Measurements from ENCODE around the gene ZNF582. TPM values are rescaled to one million over a fixed set of nuclear protein-coding genes. Genes with fewer than 3 reads are reported as not detected.
A peak's percentile ranks its signal among the peaks of the same experiment; 100 is the strongest.

Gene ZNF582
- total and polyA plus RNA-seq, 2 experiments from 2014 or later, result 3.9 to 4.1 TPM

DNA sequence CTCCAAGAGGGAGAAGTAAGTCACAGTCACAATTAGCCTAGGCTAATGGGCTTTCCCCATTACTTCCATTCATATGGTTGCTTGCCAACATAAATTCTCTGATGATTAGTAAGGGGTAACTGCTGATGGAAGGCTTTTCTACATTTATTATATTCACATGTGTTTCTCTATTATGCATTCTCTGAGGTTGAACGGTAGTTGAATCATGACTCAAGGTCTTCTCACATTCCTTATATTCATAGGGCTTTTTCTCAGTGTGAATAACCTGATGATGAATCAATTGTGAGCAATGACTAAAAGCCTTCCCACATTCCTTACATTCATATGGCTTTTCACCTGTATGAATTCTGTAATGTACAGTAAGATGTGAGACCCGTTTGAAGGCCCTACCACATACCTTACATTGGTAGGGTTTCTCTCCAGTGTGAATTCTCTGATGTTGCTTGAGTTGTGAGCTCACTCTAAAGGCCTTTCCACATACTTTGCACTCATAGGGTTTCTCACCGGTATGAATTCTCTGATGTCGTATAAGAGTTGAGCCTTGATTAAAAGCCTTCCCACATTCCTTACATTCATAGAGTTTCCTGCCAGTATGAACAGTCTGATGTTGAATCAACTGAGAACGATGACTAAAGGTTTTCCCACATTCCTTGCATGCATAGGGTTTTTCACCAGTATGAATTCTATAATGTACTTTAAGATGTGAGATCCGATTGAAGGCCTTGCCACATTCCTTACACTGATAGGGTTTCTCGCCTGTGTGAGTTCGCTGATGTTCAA is 9.3 kb downstream of the ZNF582 start:
- H3K4me3 ChIP-seq, result no peak overlapping the region
- H3K27ac Mint-ChIP-seq, result no peak overlapping the region
- H3K36me3 Mint-ChIP-seq (ENCODE audit: low read depth), result peaks cover 57% of the 10 kb centered on the region
- peaks cover 24% of the 10 kb centered on the region; the same call in 2 of the 3 replicates for H3K9me3 Mint-ChIP-seq
- H3K27me3 Mint-ChIP-seq (ENCODE audit: insufficient read depth, low read depth, poor library complexity), result no peaks in the 10 kb centered on the region
- H3K36me3 ChIP-seq (ENCODE audit: insufficient read depth), result 0 out of 2 replicates have a peak, but pooled peaks cover 5% of the 10 kb centered on the region
- H4K20me1 ChIP-seq (replicated peaks; ENCODE audit: insufficient read depth), result no peaks in the 10 kb centered on the region
- H3K27ac ChIP-seq (ENCODE audit: low read depth), result peak overlapping the region; percentile 65; the same call in 1 of the 2 replicates
- no peaks in the 10 kb centered on the region for H3K79me2 ChIP-seq (replicated peaks; ENCODE audit: insufficient read depth)
- no peak overlapping the region for H3K4me2 ChIP-seq
- H3K9me2 ChIP-seq (ENCODE audit: insufficient read depth), result no peaks in the 10 kb centered on the region
- no peak overlapping the region for H3K4me3 Mint-ChIP-seq
- H3F3A ChIP-seq (replicated peaks; ENCODE audit: low read depth), result no peaks in the 10 kb centered on the region
- H3K4me1 ChIP-seq (ENCODE audit: insufficient read depth), result no peaks in the 10 kb centered on the region
- no peak overlapping the region for H2AFZ ChIP-seq
- no peaks in the 10 kb centered on the region for H3K4me1 Mint-ChIP-seq
- DNase-seq (ENCODE audit: low spot score) (peak; percentile 33), ATAC-seq (no peak)
- H3K27me3 ChIP-seq (ENCODE audit: insufficient read depth), result no peaks in the 10 kb centered on the region
- TF ChIP-seq JUNB (IDR thresholded peaks at IDR 0.05; ENCODE audit: unreplicated experiment) (no peak), EZH2phosphoT487 (IDR thresholded peaks at IDR 0.05; ENCODE audit: unreplicated experiment) (no peak), ZNF331 (CRISPR knock-in tag; IDR thresholded peaks at IDR 0.05; ENCODE audit: low read depth) (no peak)

DNA sequence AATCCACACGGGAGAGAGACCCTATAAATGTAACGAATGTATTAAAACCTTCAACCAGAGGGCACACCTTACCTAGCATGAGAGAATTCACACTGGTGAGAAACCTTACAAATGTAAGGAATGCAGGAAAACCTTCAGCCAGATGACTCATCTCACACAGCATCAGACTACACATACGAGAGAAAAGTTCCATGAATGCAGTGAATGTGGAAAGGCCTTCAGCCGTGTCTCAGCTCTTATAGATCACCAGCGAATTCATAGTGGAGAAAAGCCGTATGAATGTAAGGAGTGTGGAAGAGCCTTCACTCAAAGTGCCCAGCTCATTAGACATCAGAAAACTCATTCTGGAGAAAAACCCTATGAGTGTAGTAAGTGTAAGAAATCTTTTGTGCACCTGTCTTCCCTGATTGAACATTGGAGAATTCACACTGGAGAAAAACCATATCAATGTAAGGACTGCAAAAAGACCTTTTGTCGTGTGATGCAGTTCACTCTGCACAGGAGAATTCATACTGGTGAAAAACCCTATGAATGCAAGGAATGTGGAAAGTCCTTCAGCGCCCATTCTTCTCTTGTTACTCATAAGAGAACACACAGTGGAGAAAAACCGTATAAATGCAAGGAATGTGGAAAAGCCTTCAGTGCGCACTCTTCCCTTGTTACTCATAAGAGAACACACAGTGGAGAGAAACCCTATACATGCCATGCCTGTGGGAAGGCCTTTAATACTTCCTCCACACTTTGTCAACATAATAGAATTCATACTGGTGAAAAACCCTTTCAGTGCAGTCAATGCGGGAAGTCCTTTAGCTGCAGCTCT is 16.0 kb downstream of the ZNF582 start:
- Mint-ChIP-seq H3K9me3 (peaks cover 13% of the 10 kb centered on the region; the same call in 2 of the 3 replicates), H3K4me1 (no peaks in the 10 kb centered on the region), H3K4me3 (no peak overlapping the region), H3K36me3 (ENCODE audit: low read depth) (peaks cover 78% of the 10 kb centered on the region), H3K27ac (no peak overlapping the region), H3K27me3 (ENCODE audit: insufficient read depth, low read depth, poor library complexity) (peaks cover 2% of the 10 kb centered on the region)
- Histone ChIP-seq H2AFZ (no peak overlapping the region), H3K36me3 (ENCODE audit: insufficient read depth) (peaks cover 43% of the 10 kb centered on the region), H3F3A (replicated peaks; ENCODE audit: low read depth) (no peaks in the 10 kb centered on the region), H3K27me3 (ENCODE audit: insufficient read depth) (no peaks in the 10 kb centered on the region), H3K4me1 (ENCODE audit: insufficient read depth) (no peaks in the 10 kb centered on the region), H3K4me2 (no peak overlapping the region), H3K9me2 (ENCODE audit: insufficient read depth) (no peaks in the 10 kb centered on the region), H3K27ac (ENCODE audit: low read depth) (0 out of 2 replicates have a peak overlapping the region, but pooled peaks have one; percentile 53), H3K4me3 (no peak overlapping the region), H4K20me1 (replicated peaks; ENCODE audit: insufficient read depth) (no peaks in the 10 kb centered on the region), H3K79me2 (replicated peaks; ENCODE audit: insufficient read depth) (no peaks in the 10 kb centered on the region)
- ATAC-seq, result no peak
- peak; percentile 26 for DNase-seq (ENCODE audit: low spot score)
- no peak for TF ChIP-seq JUNB (IDR thresholded peaks at IDR 0.05; ENCODE audit: unreplicated experiment)
- no peak for TF ChIP-seq NANOG (IDR thresholded peaks at IDR 0.05; ENCODE audit: borderline replicate concordance)
- no peak for TF ChIP-seq CREB1 (CRISPR knock-in tag; IDR thresholded peaks at IDR 0.05; ENCODE audit: low read depth)
- no peak for TF ChIP-seq ZNF331 (CRISPR knock-in tag; IDR thresholded peaks at IDR 0.05; ENCODE audit: low read depth)
- TF ChIP-seq ETS1 (IDR thresholded peaks at IDR 0.05), result no peak
- no peak for TF ChIP-seq ZNF114 (CRISPR knock-in tag; IDR thresholded peaks at IDR 0.05)
- TF ChIP-seq, protein P1, sequence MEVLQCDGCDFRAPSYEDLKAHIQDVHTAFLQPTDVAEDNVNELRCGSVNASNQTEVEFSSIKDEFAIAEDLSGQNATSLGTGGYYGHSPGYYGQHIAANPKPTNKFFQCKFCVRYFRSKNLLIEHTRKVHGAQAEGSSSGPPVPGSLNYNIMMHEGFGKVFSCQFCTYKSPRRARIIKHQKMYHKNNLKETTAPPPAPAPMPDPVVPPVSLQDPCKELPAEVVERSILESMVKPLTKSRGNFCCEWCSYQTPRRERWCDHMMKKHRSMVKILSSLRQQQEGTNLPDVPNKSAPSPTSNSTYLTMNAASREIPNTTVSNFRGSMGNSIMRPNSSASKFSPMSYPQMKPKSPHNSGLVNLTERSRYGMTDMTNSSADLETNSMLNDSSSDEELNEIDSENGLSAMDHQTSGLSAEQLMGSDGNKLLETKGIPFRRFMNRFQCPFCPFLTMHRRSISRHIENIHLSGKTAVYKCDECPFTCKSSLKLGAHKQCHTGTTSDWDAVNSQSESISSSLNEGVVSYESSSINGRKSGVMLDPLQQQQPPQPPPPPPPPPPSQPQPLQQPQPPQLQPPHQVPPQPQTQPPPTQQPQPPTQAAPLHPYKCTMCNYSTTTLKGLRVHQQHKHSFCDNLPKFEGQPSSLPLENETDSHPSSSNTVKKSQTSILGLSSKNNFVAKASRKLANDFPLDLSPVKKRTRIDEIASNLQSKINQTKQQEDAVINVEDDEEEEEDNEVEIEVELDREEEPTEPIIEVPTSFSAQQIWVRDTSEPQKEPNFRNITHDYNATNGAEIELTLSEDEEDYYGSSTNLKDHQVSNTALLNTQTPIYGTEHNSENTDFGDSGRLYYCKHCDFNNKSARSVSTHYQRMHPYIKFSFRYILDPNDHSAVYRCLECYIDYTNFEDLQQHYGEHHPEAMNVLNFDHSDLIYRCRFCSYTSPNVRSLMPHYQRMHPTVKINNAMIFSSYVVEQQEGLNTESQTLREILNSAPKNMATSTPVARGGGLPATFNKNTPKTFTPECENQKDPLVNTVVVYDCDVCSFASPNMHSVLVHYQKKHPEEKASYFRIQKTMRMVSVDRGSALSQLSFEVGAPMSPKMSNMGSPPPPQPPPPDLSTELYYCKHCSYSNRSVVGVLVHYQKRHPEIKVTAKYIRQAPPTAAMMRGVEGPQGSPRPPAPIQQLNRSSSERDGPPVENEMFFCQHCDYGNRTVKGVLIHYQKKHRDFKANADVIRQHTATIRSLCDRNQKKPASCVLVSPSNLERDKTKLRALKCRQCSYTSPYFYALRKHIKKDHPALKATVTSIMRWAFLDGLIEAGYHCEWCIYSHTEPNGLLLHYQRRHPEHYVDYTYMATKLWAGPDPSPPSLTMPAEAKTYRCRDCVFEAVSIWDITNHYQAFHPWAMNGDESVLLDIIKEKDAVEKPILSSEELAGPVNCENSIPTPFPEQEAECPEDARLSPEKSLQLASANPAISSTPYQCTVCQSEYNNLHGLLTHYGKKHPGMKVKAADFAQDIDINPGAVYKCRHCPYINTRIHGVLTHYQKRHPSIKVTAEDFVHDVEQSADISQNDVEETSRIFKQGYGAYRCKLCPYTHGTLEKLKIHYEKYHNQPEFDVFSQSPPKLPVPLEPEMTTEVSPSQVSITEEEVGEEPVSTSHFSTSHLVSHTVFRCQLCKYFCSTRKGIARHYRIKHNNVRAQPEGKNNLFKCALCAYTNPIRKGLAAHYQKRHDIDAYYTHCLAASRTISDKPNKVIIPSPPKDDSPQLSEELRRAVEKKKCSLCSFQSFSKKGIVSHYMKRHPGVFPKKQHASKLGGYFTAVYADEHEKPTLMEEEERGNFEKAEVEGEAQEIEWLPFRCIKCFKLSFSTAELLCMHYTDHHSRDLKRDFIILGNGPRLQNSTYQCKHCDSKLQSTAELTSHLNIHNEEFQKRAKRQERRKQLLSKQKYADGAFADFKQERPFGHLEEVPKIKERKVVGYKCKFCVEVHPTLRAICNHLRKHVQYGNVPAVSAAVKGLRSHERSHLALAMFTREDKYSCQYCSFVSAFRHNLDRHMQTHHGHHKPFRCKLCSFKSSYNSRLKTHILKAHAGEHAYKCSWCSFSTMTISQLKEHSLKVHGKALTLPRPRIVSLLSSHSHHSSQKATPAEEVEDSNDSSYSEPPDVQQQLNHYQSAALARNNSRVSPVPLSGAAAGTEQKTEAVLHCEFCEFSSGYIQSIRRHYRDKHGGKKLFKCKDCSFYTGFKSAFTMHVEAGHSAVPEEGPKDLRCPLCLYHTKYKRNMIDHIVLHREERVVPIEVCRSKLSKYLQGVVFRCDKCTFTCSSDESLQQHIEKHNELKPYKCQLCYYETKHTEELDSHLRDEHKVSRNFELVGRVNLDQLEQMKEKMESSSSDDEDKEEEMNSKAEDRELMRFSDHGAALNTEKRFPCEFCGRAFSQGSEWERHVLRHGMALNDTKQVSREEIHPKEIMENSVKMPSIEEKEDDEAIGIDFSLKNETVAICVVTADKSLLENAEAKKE (CRISPR knock-in tag; IDR thresholded peaks at IDR 0.05), result no peak
- no peak for TF ChIP-seq CTCF (conservative IDR thresholded peaks at IDR 0.05; ENCODE audit: low read depth in 2 of 2)
- TF ChIP-seq STAT1 (IDR thresholded peaks at IDR 0.05; ENCODE audit: unreplicated experiment), result no peak

Measured in GM23338 (cell line).